Endothelial cell of umbilical vein (primary cell): ENCODE data around the gene TIPIN. TPM values are rescaled to one million over a fixed set of nuclear protein-coding genes. Genes with fewer than 3 reads are reported as not detected.

ENCODE experiments used
- BruUV-seq: library from RNA; stranded (reverse); fragments of 400-500 nt; replicated peaks from 2 replicates; lab custom pipeline; 2021; lab: Mats Ljungman, UMichigan
- CTCF ChIA-PET: fragments of 300-600, 350-600 bp; sonication (Branson Sonifier 250); formaldehyde crosslinking; loops from one replicate; lab custom pipeline; 2021; ENCODE audit warnings: antibody characterized with exemption, inconsistent platforms; lab: Charles Lee
- POLR2A ChIA-PET: fragments of 300-600, 350-600 bp; sonication (Branson Sonifier 250); formaldehyde crosslinking; loops from one replicate; lab custom pipeline; 2021; ENCODE audit warnings: antibody characterized with exemption, inconsistent platforms; lab: Charles Lee
- DNase-seq: peaks from one replicate; pipeline ENCODE4 v3.0.0-alpha.2; 2011; ENCODE audit warnings: low read depth, low spot score
- FAIRE-seq: peaks from 2 replicates; lab custom pipeline; 2011; peaks lifted over from hg19 to GRCh38; lab: Jason Lieb, UNC
- H2AFZ ChIP-seq: 2 replicates; pipeline ENCODE4 v1.6.0; 2012; ENCODE audit warnings: low read depth, low read length, control low read depth, inconsistent platforms
- H3K27ac ChIP-seq: 2 replicates; pipeline ENCODE4 v1.5.1; 2011; ENCODE audit warnings: low read depth, mild to moderate bottlenecking, control low read depth, low read length, moderate library complexity; ENCODE audit not compliant: insufficient read depth
- H3K27me3 ChIP-seq, 2 experiments: 2 replicates each; pipeline versions ENCODE4 v1.6.0 to v1.6.1; 2011; ENCODE audit warnings: low read length in 2 of 2, mixed read lengths in 1 of 2; ENCODE audit not compliant: control insufficient read depth in 2 of 2, insufficient read depth in 2 of 2
- H3K36me3 ChIP-seq, 2 experiments: 2 replicates in 1 of 2; 3 replicates in 1 of 2; pipeline ENCODE4 v1.5.1; 2011; ENCODE audit warnings: low read length in 2 of 2, mild to moderate bottlenecking in 1 of 2, moderate library complexity in 1 of 2; ENCODE audit not compliant: control insufficient read depth in 2 of 2, insufficient read depth in 2 of 2; ENCODE audit errors: extremely low read depth in 1 of 2
- H3K4me1 ChIP-seq: 3 replicates; pipeline ENCODE4 v1.5.1; 2011; ENCODE audit warnings: mild to moderate bottlenecking, low read length; ENCODE audit not compliant: control insufficient read depth, insufficient read depth; ENCODE audit errors: extremely low read depth
- H3K4me2 ChIP-seq: 2 replicates; pipeline ENCODE4 v1.6.1; 2011; ENCODE audit warnings: low read length, control low read depth, mixed read lengths; ENCODE audit not compliant: insufficient read depth
- H3K4me3 ChIP-seq, 3 experiments: fragments of 200-600 bp in 1 of 3; sonication (generic), shearing (Covaris generic) in 1 of 3; replicated peaks in 1 of 3; 2 replicates each; pipeline ENCODE4 v1.5.1; 2011 to 2016; ENCODE audit warnings: control low read depth in 3 of 3, low read length in 3 of 3, mild to moderate bottlenecking in 2 of 3, inconsistent platforms in 1 of 3, low read depth in 1 of 3, moderate library complexity in 1 of 3; ENCODE audit not compliant: insufficient read depth in 1 of 3
- H3K79me2 ChIP-seq: 2 replicates; pipeline ENCODE4 v1.6.0; 2012; ENCODE audit warnings: low read length, inconsistent platforms; ENCODE audit not compliant: control insufficient read depth, insufficient read depth
- H3K9ac ChIP-seq: replicated peaks from 2 replicates; pipeline ENCODE3; 2011; ENCODE audit warnings: low read length, control low read depth; ENCODE audit not compliant: insufficient read depth; ENCODE audit errors: extremely low read depth
- H3K9me1 ChIP-seq: replicated peaks from 3 replicates; pipeline ENCODE4 v1.6.0; 2011; ENCODE audit warnings: mild to moderate bottlenecking, low read length; ENCODE audit not compliant: control insufficient read depth, insufficient read depth; ENCODE audit errors: extremely low read depth
- H3K9me3 ChIP-seq: replicated peaks from 2 replicates; pipeline ENCODE4 v1.5.1; 2012; ENCODE audit warnings: low read length, inconsistent platforms; ENCODE audit not compliant: control insufficient read depth, insufficient read depth
- H4K20me1 ChIP-seq: replicated peaks from 2 replicates; pipeline ENCODE3; 2011; ENCODE audit warnings: mild to moderate bottlenecking, low read length; ENCODE audit not compliant: control insufficient read depth, insufficient read depth; ENCODE audit errors: extremely low read depth
- EZH2 ChIP-seq: IDR thresholded peaks from 2 replicates; pipeline ENCODE4 v1.6.1; 2012; ENCODE audit warnings: borderline replicate concordance, low read depth, mild to moderate bottlenecking, moderate library complexity, low read length, inconsistent platforms; ENCODE audit not compliant: severe bottlenecking
- FOS ChIP-seq: IDR thresholded peaks from 2 replicates; pipeline ENCODE4 v1.6.1; 2011; ENCODE audit warnings: mild to moderate bottlenecking, low read length, moderate library complexity, borderline replicate concordance; ENCODE audit not compliant: insufficient read depth
- GATA2 ChIP-seq: IDR thresholded peaks from 2 replicates; pipeline ENCODE4 v1.7.0; 2011; ENCODE audit warnings: low read depth, mild to moderate bottlenecking, moderate library complexity, mixed read lengths, low read length; ENCODE audit not compliant: insufficient read length, insufficient read depth
- JUN ChIP-seq: IDR thresholded peaks from 2 replicates; pipeline ENCODE4 v1.6.1; 2011; ENCODE audit warnings: borderline replicate concordance, low read depth; ENCODE audit not compliant: insufficient read length, insufficient read depth
- MYC ChIP-seq: IDR thresholded peaks from one replicate; pipeline ENCODE4 v1.6.1; 2011; ENCODE audit warnings: mild to moderate bottlenecking, low read depth, low read length
- POLR2A ChIP-seq: IDR thresholded peaks from 2 replicates; pipeline ENCODE4 v1.6.1; 2012; ENCODE audit warnings: low read depth, mild to moderate bottlenecking, control low read depth, low read length
- POLR2AphosphoS5 ChIP-seq: IDR thresholded peaks from 2 replicates; pipeline ENCODE4 v1.6.1; 2012; ENCODE audit warnings: low read depth, mild to moderate bottlenecking, control low read depth, low read length, moderate library complexity; ENCODE audit not compliant: insufficient read depth
- dilution Hi-C: fragments of 300-500 bp; cut with MboI; formaldehyde crosslinking; loops from one replicate; pipeline ENCODE4 v1.15.0; 2019; ENCODE audit warnings: low sequenced_read_pairs; ENCODE audit not compliant: extremely low pct_ligation_motif_present
- intact Hi-C: fragments of 100-400 bp; cut with micrococcal nuclease; formaldehyde crosslinking; loops from one replicate; pipeline ENCODE4 v1.10.0; 2022
- polyA plus RNA-seq, 4 experiments: library from polyadenylated mRNA; depleted of rRNA in 3 of 4; stranded (reverse) in 3 of 4; unstranded in 1 of 4; fragments of >200 nt; gene quantifications; 2 replicates each; pipeline versions ENCODE4 v1.2.1 to v1.2.3, GENCODE V29; 2011 to 2012; ENCODE audit warnings: missing spikeins in 1 of 4
- total RNA-seq: library from RNA; stranded (reverse); gene quantifications from 2 replicates; pipeline ENCODE4 v1.2.3, GENCODE V29; 2021
- TF ChIP-seq, protein P1 (sequence below): IDR thresholded peaks from 2 replicates; pipeline ENCODE4 v1.6.1; 2011; ENCODE audit not compliant: insufficient read depth, insufficient read length
- TF ChIP-seq, protein P2 (sequence below), 2 donors: IDR thresholded peaks; 1 replicate in 1 of 2; 2 replicates in 1 of 2; pipeline ENCODE4 v1.5.1; 2011; ENCODE audit warnings: low read length in 2 of 2, mild to moderate bottlenecking in 2 of 2, moderate library complexity in 2 of 2, control low read depth in 1 of 2, inconsistent platforms in 1 of 2, low read depth in 1 of 2; ENCODE audit not compliant: insufficient read depth in 1 of 2; ENCODE audit errors: extremely low read depth in 1 of 2

The TIPIN gene
- total and polyA plus RNA-seq, 2 donors (not counting 3 experiments of a cell fraction or from before 2014, with no cell fraction given): 3.6 to 15.4 TPM

DNA sequence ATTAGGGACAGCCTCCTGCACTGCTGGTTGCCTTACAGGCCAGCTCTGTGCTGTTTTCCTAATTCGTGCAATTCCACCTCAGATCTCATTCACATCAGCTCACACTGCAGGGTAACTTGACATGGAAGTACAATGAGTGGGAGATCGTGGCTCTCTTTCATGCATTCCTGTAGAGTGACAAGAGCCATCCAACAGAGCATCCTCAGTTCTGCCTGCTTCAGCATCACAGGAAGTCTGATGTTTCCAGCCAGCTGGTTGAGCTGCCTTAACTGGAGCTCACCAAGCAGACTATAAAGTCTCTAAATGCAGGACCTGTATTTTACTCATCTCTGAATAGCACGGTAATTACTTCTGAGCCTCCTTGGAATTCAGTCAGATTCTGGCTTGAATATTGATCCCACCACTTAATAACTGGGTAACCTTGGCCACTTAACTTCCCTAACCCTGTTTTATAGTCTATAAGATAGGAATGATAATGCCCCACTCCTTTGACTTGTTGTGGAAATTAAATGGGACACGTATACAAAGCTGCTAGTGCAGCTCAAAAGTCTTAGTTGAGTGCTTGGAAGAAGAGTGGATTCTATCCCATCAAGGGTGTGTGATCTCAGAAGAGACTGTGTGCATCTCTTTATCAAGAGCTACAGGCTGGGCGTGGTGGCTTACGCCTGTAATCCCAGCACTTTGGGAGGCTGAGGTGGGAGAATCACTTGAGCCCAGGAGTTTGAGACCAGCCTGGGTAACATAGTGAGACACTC, 64.5 kb downstream of the TIPIN start:
- POLR2A ChIA-PET: interaction anchor here (0.5 to 0.6 kb wide), 2 partner anchors 53 to 987 kb away, joined by 3 to 5 read pairs; partner anchors contain the start of gene RNU5B-1
- Histone ChIP-seq H3K27ac (no peak overlapping the region), H3K36me3 (no peaks in the 10 kb centered on the region), H3K4me1 (peaks cover 30% of the 10 kb centered on the region), H3K9me1 (no peaks in the 10 kb centered on the region), H2AFZ (no peak overlapping the region), H3K79me2 (peaks cover 7% of the 10 kb centered on the region), H3K9ac (no peak overlapping the region), H3K27me3 (no peaks in the 10 kb centered on the region), H3K4me2 (no peak overlapping the region), H3K4me3 (no peak overlapping the region), H3K9me3 (no peaks in the 10 kb centered on the region), H4K20me1 (no peaks in the 10 kb centered on the region)
- no peak for TF ChIP-seq POLR2AphosphoS5
- TF ChIP-seq GATA2: no peak
- TF ChIP-seq MYC: no peak
- TF ChIP-seq JUN: no peak
- no peak for TF ChIP-seq EZH2
- TF ChIP-seq, protein P1, sequence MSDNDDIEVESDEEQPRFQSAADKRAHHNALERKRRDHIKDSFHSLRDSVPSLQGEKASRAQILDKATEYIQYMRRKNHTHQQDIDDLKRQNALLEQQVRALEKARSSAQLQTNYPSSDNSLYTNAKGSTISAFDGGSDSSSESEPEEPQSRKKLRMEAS: no peak
- no peak for TF ChIP-seq POLR2A
- no peak for TF ChIP-seq FOS
- TF ChIP-seq, protein P2, sequence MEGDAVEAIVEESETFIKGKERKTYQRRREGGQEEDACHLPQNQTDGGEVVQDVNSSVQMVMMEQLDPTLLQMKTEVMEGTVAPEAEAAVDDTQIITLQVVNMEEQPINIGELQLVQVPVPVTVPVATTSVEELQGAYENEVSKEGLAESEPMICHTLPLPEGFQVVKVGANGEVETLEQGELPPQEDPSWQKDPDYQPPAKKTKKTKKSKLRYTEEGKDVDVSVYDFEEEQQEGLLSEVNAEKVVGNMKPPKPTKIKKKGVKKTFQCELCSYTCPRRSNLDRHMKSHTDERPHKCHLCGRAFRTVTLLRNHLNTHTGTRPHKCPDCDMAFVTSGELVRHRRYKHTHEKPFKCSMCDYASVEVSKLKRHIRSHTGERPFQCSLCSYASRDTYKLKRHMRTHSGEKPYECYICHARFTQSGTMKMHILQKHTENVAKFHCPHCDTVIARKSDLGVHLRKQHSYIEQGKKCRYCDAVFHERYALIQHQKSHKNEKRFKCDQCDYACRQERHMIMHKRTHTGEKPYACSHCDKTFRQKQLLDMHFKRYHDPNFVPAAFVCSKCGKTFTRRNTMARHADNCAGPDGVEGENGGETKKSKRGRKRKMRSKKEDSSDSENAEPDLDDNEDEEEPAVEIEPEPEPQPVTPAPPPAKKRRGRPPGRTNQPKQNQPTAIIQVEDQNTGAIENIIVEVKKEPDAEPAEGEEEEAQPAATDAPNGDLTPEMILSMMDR (IDR thresholded peaks at IDR 0.05; ENCODE audit: extremely low read depth in 1 of 2, insufficient read depth in 1 of 2, low read depth in 1 of 2, low read length in 2 of 2): no peak
- BruUV-seq: no TSS peak
- intact Hi-C loops: no loop called here
- CTCF ChIA-PET: interaction anchor here (0.6 to 1.3 kb wide), 6 partner anchors 9 to 696 kb away, joined by 3 to 8 read pairs (median 4); no protein-coding TSS in a partner anchor
- no peak for DNase-seq
- FAIRE-seq: no peak
- dilution Hi-C loops: no loop called here
